ENCODE measurements around the gene CFAP53.

DNA sequence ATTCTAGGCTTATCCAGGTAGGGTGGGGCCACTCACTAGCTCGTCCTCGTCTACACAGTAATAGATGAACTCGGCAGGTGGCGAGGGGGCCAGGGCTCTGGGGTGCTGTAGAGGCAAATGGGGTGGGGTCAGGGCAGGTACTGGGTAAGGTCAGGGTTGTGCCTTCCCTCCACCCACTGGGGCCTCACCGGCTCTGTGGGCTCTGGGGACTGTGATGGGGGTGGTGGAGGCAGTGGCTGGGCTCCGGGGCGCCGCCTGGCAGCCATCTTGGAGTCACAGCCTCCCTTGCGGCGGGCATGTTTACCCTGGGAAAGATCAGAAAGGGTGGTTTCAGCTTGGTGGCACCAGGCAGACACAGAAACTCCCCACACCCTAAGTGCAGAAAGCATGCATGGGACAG, 8.6 kb upstream of the CFAP53 start:
- TF ChIP-seq, protein P1, sequence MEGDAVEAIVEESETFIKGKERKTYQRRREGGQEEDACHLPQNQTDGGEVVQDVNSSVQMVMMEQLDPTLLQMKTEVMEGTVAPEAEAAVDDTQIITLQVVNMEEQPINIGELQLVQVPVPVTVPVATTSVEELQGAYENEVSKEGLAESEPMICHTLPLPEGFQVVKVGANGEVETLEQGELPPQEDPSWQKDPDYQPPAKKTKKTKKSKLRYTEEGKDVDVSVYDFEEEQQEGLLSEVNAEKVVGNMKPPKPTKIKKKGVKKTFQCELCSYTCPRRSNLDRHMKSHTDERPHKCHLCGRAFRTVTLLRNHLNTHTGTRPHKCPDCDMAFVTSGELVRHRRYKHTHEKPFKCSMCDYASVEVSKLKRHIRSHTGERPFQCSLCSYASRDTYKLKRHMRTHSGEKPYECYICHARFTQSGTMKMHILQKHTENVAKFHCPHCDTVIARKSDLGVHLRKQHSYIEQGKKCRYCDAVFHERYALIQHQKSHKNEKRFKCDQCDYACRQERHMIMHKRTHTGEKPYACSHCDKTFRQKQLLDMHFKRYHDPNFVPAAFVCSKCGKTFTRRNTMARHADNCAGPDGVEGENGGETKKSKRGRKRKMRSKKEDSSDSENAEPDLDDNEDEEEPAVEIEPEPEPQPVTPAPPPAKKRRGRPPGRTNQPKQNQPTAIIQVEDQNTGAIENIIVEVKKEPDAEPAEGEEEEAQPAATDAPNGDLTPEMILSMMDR (IDR thresholded peaks at IDR 0.05; ENCODE audit: poor library complexity, severe bottlenecking) = no peak
- TF ChIP-seq, protein P2, sequence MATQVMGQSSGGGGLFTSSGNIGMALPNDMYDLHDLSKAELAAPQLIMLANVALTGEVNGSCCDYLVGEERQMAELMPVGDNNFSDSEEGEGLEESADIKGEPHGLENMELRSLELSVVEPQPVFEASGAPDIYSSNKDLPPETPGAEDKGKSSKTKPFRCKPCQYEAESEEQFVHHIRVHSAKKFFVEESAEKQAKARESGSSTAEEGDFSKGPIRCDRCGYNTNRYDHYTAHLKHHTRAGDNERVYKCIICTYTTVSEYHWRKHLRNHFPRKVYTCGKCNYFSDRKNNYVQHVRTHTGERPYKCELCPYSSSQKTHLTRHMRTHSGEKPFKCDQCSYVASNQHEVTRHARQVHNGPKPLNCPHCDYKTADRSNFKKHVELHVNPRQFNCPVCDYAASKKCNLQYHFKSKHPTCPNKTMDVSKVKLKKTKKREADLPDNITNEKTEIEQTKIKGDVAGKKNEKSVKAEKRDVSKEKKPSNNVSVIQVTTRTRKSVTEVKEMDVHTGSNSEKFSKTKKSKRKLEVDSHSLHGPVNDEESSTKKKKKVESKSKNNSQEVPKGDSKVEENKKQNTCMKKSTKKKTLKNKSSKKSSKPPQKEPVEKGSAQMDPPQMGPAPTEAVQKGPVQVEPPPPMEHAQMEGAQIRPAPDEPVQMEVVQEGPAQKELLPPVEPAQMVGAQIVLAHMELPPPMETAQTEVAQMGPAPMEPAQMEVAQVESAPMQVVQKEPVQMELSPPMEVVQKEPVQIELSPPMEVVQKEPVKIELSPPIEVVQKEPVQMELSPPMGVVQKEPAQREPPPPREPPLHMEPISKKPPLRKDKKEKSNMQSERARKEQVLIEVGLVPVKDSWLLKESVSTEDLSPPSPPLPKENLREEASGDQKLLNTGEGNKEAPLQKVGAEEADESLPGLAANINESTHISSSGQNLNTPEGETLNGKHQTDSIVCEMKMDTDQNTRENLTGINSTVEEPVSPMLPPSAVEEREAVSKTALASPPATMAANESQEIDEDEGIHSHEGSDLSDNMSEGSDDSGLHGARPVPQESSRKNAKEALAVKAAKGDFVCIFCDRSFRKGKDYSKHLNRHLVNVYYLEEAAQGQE (IDR thresholded peaks at IDR 0.05; ENCODE audit: borderline replicate concordance) = no peak
- TF ChIP-seq MXI1 (conservative IDR thresholded peaks at IDR 0.05; ENCODE audit: poor library complexity, severe bottlenecking) (no peak), TAF1 (IDR thresholded peaks at IDR 0.05; ENCODE audit: low read depth) (no peak), EZH2 (IDR thresholded peaks at IDR 0.05; ENCODE audit: borderline replicate concordance, insufficient read depth, low read length, poor library complexity, severe bottlenecking) (no peak), POLR2AphosphoS5 (IDR thresholded peaks at IDR 0.05) (no peak), SMC3 (conservative IDR thresholded peaks at IDR 0.05; ENCODE audit: poor library complexity) (no peak)
